Prostate gland (tissue), 2 donors: ENCODE data around the gene MRNIP. TPM values are rescaled to one million over a fixed set of nuclear protein-coding genes. Genes with fewer than 3 reads are reported as not detected.
A peak's percentile ranks its signal among the peaks of the same experiment; 100 is the strongest.

Source experiments
- DNase-seq: peaks from one replicate; pipeline ENCODE4 v3.0.0-alpha.2; 2019; ENCODE audit warnings: low spot score
- H3K27ac ChIP-seq, 2 donors: fragments of 200-600 bp; sonication (generic); 2 replicates each; pipeline ENCODE4 v1.5.1; 2017 to 2019
- H3K27me3 ChIP-seq: fragments of 200-600 bp; sonication (generic); replicated peaks from 2 replicates; pipeline ENCODE4 v1.5.1; 2019; ENCODE audit not compliant: insufficient read depth
- H3K36me3 ChIP-seq, 2 donors: fragments of 200-600 bp; sonication (generic); 1 replicate in 1 of 2; 2 replicates in 1 of 2; pipeline versions ENCODE4 v1.5.1 to v1.8.1; 2017 to 2019
- H3K4me1 ChIP-seq: fragments of 200-600 bp; sonication (generic); replicated peaks from 2 replicates; pipeline ENCODE4 v1.5.1; 2019
- H3K4me3 ChIP-seq, 2 donors: fragments of 200-600 bp; sonication (generic); 2 replicates each; pipeline ENCODE4 v1.5.1; 2017 to 2019
- H3K9me3 ChIP-seq: fragments of 200-600 bp; sonication (generic); 2 replicates; pipeline ENCODE4 v1.5.1; 2017
- POLR2A ChIP-seq: fragments of 450-650 bp; IDR thresholded peaks from one replicate; pipeline ENCODE4 v1.6.1; 2016; ENCODE audit warnings: antibody characterized with exemption, mild to moderate bottlenecking
- POLR2AphosphoS5 ChIP-seq: sonication (generic); formaldehyde crosslinking; IDR thresholded peaks from one replicate; pipeline ENCODE4 v1.6.1; 2017; ENCODE audit warnings: antibody characterized with exemption
- WGBS: methylation state at CpG from one replicate; pipeline ENCODE4 v1.1.5; 2018; 5-methylcytosine and 5-hydroxymethylcytosine counted together
- intact Hi-C: fragments of 100-400 bp; cut with DNase I; formaldehyde crosslinking; loops from one replicate; pipeline ENCODE4 v1.14.2; 2022
- total RNA-seq, 2 donors: library from RNA; depleted of rRNA; stranded (reverse); fragments of >200 nt; gene quantifications; one replicate each; pipeline ENCODE4 v1.1.0, GENCODE V29; 2016
- TF ChIP-seq, protein P1 (sequence below), 4 experiments: fragments of 200-600 bp in 2 of 4; fragments of 450-650 bp in 2 of 4; sonication (generic) in 2 of 4; IDR thresholded peaks; 1 replicate in 3 of 4; 2 replicates in 1 of 4; pipeline ENCODE4 v1.5.1; 2016 to 2019; ENCODE audit warnings: antibody characterized with exemption in 4 of 4, mild to moderate bottlenecking in 2 of 4, moderate library complexity in 2 of 4

The MRNIP gene, protein sequence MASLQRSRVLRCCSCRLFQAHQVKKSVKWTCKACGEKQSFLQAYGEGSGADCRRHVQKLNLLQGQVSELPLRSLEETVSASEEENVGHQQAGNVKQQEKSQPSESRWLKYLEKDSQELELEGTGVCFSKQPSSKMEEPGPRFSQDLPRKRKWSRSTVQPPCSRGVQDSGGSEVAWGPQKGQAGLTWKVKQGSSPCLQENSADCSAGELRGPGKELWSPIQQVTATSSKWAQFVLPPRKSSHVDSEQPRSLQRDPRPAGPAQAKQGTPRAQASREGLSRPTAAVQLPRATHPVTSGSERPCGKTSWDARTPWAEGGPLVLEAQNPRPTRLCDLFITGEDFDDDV
- total RNA-seq: 10 to 100 TPM; 30.0 to 55.2 TPM

DNA sequence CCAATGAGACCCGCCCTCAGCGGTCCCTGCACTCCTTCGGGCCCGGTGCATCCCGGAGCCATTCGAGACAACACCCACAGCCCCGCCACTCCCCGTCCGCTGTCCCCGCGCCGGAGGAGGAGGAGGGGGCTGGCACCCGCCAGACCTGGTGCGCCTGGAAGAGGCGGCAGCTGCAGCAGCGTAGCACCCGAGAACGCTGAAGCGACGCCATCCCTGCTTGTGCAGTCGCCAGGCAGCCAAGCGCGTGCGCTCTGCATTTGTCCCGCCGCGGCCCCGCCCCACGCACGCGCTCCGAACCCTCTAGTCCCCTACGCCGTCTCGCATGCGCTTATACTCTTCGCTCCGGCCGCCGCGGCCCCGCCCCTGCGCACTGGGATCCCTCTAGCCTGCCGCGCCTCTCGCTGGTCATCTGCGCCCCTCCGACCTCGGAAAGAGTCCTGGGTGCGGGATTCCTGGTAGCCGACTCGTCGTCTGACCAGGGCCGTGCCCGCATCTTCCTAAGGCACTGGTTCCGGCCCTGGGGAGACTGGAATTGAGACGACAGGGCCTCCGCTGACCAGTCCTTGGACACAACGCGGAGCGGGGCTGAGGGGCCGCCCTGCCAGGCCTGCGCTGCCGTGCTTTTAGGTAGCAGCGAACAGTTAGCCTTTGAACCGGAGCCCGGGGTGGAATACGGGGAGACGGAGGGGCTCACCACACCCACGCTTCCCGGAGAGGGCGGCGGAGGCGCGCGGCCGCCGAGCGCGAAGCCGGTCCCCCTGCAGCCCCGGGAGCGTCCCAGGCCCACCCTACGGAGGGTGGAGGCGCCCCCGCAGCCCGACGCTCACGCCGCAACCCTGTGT lies at the start of gene MRNIP:
Gene MRNIP (minus strand): TSS at position 232 of the 842 bp plus-strand sequence. CDS start 21 bp downstream, at position 211.
- Histone ChIP-seq H3K27ac (peak within 1 kb of the TSS; percentile 81 to 95), H3K27me3 (no peaks in the 10 kb centered on the region), H3K9me3 (no peaks in the 10 kb centered on the region), H3K4me3 (peak within 1 kb of the TSS; percentile 63 to 85), H3K4me1 (no peaks in the 10 kb centered on the region), H3K36me3 (peaks cover 0 to 6% of the 10 kb centered on the region in 2 donors)
- intact Hi-C loops: loop anchor here (5.0 kb wide), 1 partner anchor 37 kb away; the partner anchor contains the start of gene SQSTM1
- TF ChIP-seq POLR2AphosphoS5: peak; percentile 95
- TF ChIP-seq POLR2A: peak; percentile 91
- TF ChIP-seq, protein P1, sequence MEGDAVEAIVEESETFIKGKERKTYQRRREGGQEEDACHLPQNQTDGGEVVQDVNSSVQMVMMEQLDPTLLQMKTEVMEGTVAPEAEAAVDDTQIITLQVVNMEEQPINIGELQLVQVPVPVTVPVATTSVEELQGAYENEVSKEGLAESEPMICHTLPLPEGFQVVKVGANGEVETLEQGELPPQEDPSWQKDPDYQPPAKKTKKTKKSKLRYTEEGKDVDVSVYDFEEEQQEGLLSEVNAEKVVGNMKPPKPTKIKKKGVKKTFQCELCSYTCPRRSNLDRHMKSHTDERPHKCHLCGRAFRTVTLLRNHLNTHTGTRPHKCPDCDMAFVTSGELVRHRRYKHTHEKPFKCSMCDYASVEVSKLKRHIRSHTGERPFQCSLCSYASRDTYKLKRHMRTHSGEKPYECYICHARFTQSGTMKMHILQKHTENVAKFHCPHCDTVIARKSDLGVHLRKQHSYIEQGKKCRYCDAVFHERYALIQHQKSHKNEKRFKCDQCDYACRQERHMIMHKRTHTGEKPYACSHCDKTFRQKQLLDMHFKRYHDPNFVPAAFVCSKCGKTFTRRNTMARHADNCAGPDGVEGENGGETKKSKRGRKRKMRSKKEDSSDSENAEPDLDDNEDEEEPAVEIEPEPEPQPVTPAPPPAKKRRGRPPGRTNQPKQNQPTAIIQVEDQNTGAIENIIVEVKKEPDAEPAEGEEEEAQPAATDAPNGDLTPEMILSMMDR (IDR thresholded peaks at IDR 0.05): peak in 3 of 4 experiments; percentile 23 to 44 (median 42)
- DNase-seq: peak; percentile 97
- under 1% methylated on average over 86 of the region's 90 CpGs for WGBS

DNA sequence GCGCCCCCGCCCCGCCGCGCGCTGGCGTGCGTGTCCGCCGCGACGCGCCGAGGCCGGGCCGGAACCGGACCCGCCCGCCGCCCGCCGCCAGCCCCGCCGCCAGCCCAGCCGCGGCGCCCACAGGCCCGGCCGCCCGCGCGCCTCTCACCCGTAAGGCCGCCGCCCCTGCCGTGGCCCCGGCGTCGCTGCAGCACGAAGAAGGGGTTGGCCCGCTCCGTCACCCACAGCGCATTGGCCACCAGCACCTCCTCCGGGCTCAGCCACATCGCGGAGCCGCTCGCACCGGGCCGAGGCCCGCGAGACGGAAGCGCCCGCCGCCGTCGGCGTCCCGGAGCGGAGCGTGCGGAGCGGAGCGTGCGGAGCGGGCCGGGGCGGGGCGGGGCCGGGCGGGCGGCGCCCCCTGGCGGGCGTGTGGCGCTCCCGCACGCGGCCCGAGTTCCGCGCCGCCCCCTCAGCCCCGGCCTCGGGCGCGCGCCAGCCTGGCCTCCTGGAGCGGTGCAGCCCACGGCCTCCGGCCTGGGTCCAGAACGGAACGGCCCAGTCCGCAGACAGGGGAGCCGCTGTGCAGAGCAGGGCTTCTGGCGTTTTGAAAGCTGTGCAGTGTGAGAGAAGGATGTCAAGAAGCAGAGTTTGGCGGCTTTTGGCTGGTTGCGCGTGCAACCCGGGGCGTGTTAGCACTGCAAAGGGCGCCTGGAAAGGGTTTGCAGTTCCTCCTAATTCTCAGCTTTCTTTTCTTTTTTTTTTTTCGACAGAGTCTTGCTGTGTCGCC lies 49.1 kb upstream of the MRNIP start, which contains the start of gene TBC1D9B:
Gene TBC1D9B (minus strand): TSS at position 342 of the 769 bp plus-strand sequence. CDS start 76 bp downstream, at position 266.
- peak within 1 kb of the TSS; percentile 66 to 68 for H3K27ac ChIP-seq
- H3K36me3 ChIP-seq: no peaks in the 10 kb centered on the region
- under 1% methylated on average over 48 of the region's 105 CpGs for WGBS
- intact Hi-C loops: loop anchor here (5.0 kb wide), 2 partner anchors 105 to 165 kb away; partner anchors contain the start of gene RNF130
- H3K4me3 ChIP-seq: peak within 1 kb of the TSS; percentile 47 to 50
- no peaks in the 10 kb centered on the region for H3K27me3 ChIP-seq
- TF ChIP-seq POLR2AphosphoS5 (no peak), POLR2A (no peak)
- TF ChIP-seq, protein P1 (IDR thresholded peaks at IDR 0.05): peak in 3 of 4 experiments; percentile 42 to 62 (median 56)
- H3K9me3 ChIP-seq: no peaks in the 10 kb centered on the region
- peaks cover 5% of the 10 kb centered on the region for H3K4me1 ChIP-seq
- peak; percentile 36 for DNase-seq

DNA sequence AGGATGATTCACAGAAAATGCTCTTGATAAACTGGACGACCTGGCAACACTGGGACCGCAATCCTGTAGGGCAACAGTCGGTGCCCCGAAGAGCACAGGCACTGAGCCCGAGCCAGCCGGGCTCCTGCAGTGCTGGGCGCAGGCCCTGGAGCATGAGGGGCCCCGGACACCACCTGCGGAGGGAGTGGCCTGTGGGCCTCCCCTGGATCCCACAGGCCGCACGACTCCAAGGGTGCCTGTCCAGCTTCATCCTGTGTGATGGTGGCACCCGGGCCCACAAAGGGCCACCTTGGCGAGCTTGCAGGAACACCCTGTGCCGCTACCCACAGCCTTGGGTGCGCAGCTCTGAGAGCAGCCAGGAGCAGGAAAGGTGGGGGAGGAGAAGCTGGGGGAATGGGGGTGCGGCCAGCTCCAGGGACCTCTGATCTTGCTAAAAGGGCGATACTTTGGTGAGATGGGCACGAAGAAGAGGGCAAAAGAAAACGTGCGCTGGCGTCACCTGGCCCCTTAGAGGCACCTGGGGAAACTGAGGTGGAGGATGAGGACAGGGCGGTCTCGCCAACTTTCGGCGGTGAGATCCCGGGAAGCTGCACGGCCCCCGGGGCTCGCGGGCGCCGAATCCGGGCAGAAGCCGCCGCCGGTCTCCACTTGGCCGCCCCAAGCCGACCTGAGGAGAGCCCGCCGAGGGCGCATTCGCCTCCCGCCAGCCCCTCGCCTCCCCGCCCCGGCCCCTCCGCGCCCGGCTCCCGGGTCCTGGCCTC lies 48.4 kb upstream of the MRNIP start:
- intact Hi-C loops: loop anchor here (5.0 kb wide), 2 partner anchors 105 to 165 kb away; partner anchors contain the start of gene RNF130

More for the DNA sequence above, 48.4 kb upstream of the MRNIP start:
- DNase-seq: peak; percentile 30
- H3K36me3 ChIP-seq: no peaks in the 10 kb centered on the region
- WGBS: 6% methylated on average over 20 of the region's 50 CpGs
- H3K27ac ChIP-seq: peak overlapping the region; percentile 66 to 68
- peaks cover 5% of the 10 kb centered on the region for H3K4me1 ChIP-seq
- H3K9me3 ChIP-seq: no peaks in the 10 kb centered on the region
- no peaks in the 10 kb centered on the region for H3K27me3 ChIP-seq
- TF ChIP-seq, protein P1 (IDR thresholded peaks at IDR 0.05): no peak
- TF ChIP-seq POLR2A (no peak), POLR2AphosphoS5 (no peak)
- H3K4me3 ChIP-seq: peak overlapping the region; percentile 47 to 50
